Thoracic aorta (tissue), 2 donors: ENCODE data around the gene DCC. TPM values are rescaled to one million over a fixed set of nuclear protein-coding genes. Genes with fewer than 3 reads are reported as not detected.

Experiments used
- ATAC-seq: fragments of 150-250 bp; one replicate; pipeline ENCODE4 v1.8.0; 2017; ENCODE audit warnings: low read depth; ENCODE audit not compliant: insufficient number of reproducible peaks, low FRiP score
- DNase-seq: peaks from one replicate; pipeline ENCODE4 v3.0.0-alpha.2; 2020; ENCODE audit warnings: low spot score
- H3K27ac ChIP-seq, 2 donors: fragments of 200-600 bp; sonication (generic); 1 replicate in 1 of 2; 2 replicates in 1 of 2; pipeline ENCODE4 v1.5.1; 2016; ENCODE audit warnings: mild to moderate bottlenecking in 2 of 2, moderate library complexity in 2 of 2
- H3K27me3 ChIP-seq: fragments of 200-600 bp; sonication (generic); replicated peaks from 2 replicates; pipeline ENCODE4 v1.6.0; 2016; ENCODE audit warnings: mild to moderate bottlenecking; ENCODE audit not compliant: insufficient read depth
- H3K36me3 ChIP-seq: fragments of 200-600 bp; sonication (generic); one replicate; pipeline ENCODE4 v1.5.1; 2016
- H3K4me1 ChIP-seq, 2 donors: fragments of 200-600 bp; sonication (generic); 1 replicate in 1 of 2; 2 replicates in 1 of 2; pipeline versions ENCODE4 v1.5.1 to v1.6.0; 2016; ENCODE audit warnings: low read depth in 2 of 2, mild to moderate bottlenecking in 1 of 2; ENCODE audit not compliant: control insufficient read depth in 1 of 2
- H3K4me3 ChIP-seq: fragments of 200-600 bp; sonication (generic); 2 replicates; pipeline ENCODE4 v1.5.1; 2016; ENCODE audit warnings: mild to moderate bottlenecking
- H3K9me3 ChIP-seq: fragments of 200-600 bp; sonication (generic); 2 replicates; pipeline ENCODE4 v1.5.1; 2016
- total RNA-seq, 2 donors: library from RNA; depleted of rRNA; stranded (reverse); fragments of >200 nt; gene quantifications; one replicate each; pipeline versions ENCODE4 v1.1.0 to v1.2.3, GENCODE V29; 2016
- TF ChIP-seq, protein P1 (sequence below): fragments of 200-600 bp; sonication (generic); IDR thresholded peaks from one replicate; pipeline ENCODE4 v1.5.1; 2019; ENCODE audit warnings: antibody characterized with exemption

DCC gene
- total RNA-seq, 2 donors from 2014 or later: not detected

DNA sequence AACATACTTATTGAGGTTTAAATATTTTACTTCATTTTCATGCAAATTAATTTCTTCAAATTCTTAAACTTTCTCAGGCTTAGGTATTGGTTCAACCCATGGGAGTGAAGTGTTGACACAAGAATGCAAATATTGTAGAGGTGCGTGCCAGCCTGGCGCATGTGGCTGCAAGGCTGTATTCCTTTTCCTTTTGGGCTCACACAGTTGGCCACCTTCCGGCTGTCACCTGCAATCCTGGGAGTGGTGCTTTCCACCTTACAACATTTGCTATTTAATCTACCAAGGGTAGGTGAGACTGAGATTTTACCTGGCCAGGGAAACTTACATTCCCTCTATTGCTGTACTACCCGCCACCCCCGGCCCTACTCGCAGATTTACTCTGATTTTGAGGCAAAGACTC lies 141.1 kb downstream of the DCC start:
- Histone ChIP-seq H3K4me1 (no peaks in the 10 kb centered on the region), H3K27ac (no peak overlapping the region), H3K27me3 (no peaks in the 10 kb centered on the region), H3K4me3 (no peak overlapping the region), H3K9me3 (no peaks in the 10 kb centered on the region), H3K36me3 (no peaks in the 10 kb centered on the region)
- TF ChIP-seq, protein P1, sequence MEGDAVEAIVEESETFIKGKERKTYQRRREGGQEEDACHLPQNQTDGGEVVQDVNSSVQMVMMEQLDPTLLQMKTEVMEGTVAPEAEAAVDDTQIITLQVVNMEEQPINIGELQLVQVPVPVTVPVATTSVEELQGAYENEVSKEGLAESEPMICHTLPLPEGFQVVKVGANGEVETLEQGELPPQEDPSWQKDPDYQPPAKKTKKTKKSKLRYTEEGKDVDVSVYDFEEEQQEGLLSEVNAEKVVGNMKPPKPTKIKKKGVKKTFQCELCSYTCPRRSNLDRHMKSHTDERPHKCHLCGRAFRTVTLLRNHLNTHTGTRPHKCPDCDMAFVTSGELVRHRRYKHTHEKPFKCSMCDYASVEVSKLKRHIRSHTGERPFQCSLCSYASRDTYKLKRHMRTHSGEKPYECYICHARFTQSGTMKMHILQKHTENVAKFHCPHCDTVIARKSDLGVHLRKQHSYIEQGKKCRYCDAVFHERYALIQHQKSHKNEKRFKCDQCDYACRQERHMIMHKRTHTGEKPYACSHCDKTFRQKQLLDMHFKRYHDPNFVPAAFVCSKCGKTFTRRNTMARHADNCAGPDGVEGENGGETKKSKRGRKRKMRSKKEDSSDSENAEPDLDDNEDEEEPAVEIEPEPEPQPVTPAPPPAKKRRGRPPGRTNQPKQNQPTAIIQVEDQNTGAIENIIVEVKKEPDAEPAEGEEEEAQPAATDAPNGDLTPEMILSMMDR: no peak
- ATAC-seq (no peak), DNase-seq (no peak)

DNA sequence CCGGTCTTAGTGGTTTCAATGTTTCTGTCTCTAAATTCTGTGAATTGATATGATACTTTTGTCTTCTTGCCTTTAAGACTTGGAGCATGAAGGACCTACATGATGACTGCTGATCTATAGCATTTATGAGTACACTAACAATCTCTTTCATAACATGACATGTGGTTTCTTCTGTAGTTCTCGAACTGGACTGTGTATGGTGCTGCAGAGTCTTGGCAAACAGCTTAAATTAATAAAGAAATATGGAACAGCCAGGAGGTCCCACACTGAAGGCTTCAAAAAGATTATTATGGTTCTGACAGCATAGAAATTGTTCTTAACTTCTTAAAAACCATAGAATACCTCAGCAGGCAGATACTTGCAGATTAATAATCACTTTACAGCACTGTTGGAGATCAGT lies 145.0 kb downstream of the DCC start:
- Histone ChIP-seq H3K4me3 (no peak overlapping the region), H3K27ac (no peak overlapping the region), H3K9me3 (no peaks in the 10 kb centered on the region), H3K4me1 (no peaks in the 10 kb centered on the region), H3K27me3 (no peaks in the 10 kb centered on the region), H3K36me3 (no peaks in the 10 kb centered on the region)
- TF ChIP-seq, protein P1: no peak
- no peak for DNase-seq
- ATAC-seq: no peak

DNA sequence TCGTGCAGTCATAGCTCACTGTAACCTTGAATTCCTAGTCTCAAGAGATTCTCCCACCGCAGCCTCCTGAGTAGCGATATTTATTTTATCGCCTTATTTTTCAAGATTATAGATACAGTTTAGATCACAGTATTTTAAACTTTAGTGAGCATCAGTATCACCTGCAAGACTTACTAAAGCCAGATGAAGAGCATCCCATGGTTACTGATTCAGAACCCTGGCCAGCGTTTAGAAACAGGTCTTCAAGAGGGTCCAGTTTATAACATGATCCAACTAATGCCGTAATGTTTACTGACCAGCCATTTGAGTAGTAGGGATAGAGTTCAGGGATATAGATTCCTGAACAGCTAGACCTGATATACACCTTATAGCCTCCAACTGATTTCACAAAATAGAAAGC lies 146.1 kb downstream of the DCC start:
- no peaks in the 10 kb centered on the region for H3K36me3 ChIP-seq
- DNase-seq (no peak), ATAC-seq (no peak)
- TF ChIP-seq, protein P1: no peak
- H3K9me3 ChIP-seq: no peaks in the 10 kb centered on the region
- no peak overlapping the region for H3K27ac ChIP-seq
- H3K4me3 ChIP-seq: no peak overlapping the region
- no peaks in the 10 kb centered on the region for H3K27me3 ChIP-seq
- no peaks in the 10 kb centered on the region for H3K4me1 ChIP-seq

DNA sequence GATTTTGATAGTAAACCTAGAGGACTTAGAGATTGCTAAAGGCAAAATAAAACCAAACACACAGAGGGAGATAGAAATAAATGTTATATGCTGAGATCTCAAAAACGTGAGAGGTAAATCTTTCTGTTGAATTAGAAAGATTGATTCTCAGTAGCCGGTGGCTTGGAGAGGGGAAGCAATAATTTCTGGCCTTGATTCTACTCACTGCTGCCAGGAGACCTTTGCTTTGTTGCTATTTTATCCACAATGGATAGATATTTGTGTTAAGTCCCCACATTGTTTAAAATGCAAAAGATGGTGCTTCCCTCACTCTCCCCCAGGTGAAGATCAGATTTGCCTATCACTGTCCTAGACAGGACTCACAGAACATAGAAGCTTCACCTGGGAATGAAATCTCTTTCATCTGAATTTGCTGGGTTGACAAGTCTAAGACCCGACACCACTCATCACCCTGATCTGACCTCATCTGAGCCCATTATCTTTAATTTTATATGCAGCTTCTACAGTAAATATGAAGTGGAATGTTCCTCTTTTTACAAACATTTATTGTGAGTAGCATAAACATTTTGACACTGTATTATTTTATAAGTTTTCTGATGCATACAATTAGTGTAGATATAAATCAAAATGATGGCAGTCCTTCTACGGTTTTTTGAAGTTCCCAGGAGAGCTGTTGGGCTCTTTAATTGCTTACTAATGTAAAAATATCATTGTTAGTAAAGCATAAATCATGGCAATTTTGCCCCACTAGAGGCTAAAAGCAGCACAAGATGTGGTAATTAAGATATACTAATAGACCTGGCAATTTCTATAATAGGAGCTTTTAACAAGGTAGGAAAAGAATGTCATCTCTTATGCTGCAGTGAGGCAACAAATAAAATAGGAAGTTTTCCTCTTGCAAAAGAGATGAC lies 149.7 kb downstream of the DCC start:
- H3K27ac ChIP-seq: no peak overlapping the region
- peaks cover 8% of the 10 kb centered on the region for H3K9me3 ChIP-seq
- TF ChIP-seq, protein P1: no peak
- no peak overlapping the region for H3K4me3 ChIP-seq
- no peak for DNase-seq
- H3K36me3 ChIP-seq: no peaks in the 10 kb centered on the region
- no peak for ATAC-seq
- H3K27me3 ChIP-seq: no peaks in the 10 kb centered on the region
- H3K4me1 ChIP-seq: no peaks in the 10 kb centered on the region

DNA sequence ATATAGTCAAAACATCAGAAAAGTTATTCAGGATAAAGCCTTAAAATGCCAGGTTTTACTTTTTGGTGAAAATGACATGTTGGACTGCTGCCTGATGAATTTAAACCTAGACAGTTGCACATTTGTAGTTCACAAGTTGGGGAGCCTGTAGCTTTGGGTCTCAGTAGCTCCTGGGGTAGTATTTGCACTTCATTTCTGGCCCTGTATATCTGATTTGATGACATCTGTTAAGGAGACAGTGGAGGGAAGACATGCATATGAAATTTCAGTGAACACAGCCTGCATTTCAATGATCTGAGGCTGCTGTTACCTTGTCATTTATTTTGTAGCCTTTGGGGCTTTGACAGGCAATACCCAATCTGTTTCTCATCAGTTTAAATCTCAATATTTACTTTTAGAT lies 156.4 kb downstream of the DCC start:
- Histone ChIP-seq H3K4me3 (no peak overlapping the region), H3K36me3 (no peaks in the 10 kb centered on the region), H3K27me3 (no peaks in the 10 kb centered on the region), H3K27ac (no peak overlapping the region), H3K4me1 (no peaks in the 10 kb centered on the region), H3K9me3 (peaks cover 8% of the 10 kb centered on the region)
- DNase-seq (no peak), ATAC-seq (no peak)
- TF ChIP-seq, protein P1: no peak
